GM18502 (cell line): ENCODE measurements around the gene CAMTA1.
"Not testable (repeated sequence)": the region's sequence is repeated elsewhere in the genome, so short reads cannot be mapped to it uniquely, and the experiment has no call there.

Experiments
- ATAC-seq: cut with Tn5 transposase; IDR thresholded peaks from one replicate; pipeline ENCODE4 v1.9.1; 2021; ENCODE audit warnings: mild to moderate bottlenecking; ENCODE audit not compliant: unreplicated experiment, poor library complexity

The CAMTA1 gene

DNA sequence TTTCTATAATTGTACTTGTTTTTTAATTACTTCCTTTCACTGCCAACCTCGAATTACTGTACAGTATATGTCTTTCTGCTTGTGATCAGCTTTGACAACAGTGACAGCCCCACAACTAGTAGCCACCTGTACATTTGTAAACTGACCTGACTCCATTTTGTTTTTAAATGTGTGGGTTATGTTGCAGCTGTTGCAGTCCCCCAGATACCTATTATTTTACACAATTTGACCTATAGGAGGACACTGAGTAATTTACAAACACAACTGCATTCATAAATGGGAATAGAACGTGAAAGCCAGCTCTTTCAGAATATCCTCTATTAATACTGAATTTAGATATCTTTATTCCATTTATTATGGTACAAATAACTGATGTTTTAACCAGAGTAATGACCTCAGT is 983.3 kb downstream of the CAMTA1 start:
- no peak for ATAC-seq

DNA sequence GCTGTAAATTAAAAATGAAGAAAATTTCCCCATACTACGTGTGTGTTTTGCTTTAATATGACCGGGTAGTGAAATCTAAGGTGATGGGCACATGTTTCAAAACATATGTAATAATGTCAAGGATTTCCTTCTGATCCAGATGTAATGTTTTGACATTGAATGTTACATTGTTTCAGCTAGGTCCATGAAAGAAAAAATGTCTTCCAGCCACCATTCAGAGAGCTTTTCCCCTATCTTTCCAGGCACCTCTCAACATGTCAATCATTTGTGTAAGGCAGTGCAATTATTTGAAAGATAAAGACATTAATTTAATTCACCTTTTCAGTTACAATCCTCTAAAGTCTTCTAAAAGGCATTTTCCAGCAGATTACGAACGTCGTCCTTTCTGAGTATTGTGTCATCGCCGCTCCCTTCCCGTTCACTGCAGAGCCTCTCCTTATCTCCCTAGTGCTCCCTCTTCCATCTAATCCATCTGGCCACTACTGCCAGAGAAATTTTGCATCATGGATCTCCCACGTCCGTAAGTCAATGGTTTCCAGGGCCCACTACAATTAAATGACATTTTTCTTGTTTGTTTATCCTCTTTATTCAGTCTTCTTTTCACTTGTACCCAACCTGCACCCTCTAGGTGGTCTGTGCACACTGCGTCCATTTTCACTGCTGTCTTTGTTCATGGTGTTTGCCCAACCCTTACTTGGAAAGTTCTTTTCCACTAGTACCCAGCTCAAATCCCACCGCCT is 984.6 kb downstream of the CAMTA1 start:
- no peak for ATAC-seq

DNA sequence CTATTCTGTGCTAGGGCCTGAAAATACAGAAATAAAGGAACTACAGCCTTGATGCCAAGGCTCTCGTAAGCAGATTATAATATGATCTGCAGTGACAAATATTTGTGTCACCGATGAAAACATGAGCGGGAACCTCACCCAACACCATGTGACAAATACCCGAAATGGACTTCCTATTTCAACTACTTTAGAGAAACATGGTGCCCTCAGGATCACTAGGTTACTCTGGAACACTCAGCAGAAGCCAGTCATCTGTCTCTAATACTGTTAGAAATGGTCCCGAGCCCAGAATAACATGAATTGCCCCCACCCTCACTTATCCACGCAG is 985.4 kb downstream of the CAMTA1 start:
- no peak for ATAC-seq

DNA sequence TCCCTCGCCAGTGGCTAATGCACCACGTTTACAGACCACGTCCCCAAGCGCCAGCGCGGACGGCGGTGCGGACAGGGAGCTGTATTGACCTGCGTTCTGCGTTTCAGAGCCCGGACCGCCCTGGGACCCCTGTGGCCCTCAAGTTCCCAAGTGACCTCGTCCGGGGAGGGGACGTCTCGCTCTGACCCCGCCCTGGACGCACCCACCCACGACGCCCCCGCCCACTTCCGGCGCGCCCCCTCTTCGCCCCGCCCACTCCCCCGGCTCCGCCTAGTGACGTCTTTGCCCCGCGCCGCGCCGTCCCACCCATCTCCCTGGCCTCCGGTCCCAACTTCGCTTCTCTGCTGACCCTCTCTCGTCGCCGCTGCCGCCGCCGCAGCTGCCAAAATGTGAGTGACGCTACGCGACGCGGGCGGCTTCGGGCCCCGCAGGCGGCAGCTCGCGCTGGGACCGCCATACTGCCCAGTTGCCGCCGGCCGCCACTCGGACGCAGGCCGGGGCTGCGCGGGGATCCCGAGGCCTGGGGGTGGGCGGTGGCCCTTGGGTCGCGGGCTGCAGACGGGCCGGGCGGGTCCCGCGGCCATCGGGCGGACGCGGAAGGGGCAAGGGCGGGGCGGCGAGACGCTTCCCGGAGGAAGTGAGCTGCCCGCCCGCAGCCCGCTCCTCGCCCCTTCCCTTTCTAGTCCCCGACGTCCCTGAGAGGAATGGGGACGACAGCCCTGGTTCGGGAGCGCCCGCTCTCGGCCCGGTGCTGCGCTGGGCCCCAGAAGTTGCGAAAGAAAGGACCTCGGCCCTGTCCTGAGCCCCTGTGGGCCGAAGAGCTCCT is 986.0 kb downstream of the CAMTA1 start, which contains the start of gene VAMP3:
VAMP3 (plus strand) TSS at position 300 of the 826 bp plus-strand sequence; CDS start at position 388, 88 bp downstream.
- ATAC-seq: peak; percentile 80

DNA sequence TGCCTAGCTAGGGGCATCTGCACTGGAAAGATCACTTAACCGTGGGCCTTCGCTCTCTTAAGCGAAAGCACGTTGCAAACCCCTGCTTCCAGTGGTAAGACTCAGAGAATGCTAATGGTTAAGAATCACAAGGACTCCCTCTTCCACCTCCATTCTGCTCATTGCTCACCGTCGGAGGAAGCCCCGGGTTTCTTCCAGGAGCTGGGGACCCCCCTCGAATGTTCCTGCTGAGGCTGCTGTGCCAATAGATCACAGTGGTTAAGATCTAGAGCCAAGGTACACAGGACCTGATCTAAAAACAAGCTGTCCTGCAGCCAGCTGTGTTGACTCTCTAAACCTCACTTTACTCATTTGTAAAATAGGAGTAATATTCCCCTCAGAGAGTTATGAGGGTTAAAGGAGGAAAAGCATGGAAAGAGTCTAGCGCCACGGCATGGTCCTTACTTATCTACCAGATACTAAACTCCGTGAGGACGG is 986.6 kb downstream of the CAMTA1 start:
- ATAC-seq: peak; percentile 22

DNA sequence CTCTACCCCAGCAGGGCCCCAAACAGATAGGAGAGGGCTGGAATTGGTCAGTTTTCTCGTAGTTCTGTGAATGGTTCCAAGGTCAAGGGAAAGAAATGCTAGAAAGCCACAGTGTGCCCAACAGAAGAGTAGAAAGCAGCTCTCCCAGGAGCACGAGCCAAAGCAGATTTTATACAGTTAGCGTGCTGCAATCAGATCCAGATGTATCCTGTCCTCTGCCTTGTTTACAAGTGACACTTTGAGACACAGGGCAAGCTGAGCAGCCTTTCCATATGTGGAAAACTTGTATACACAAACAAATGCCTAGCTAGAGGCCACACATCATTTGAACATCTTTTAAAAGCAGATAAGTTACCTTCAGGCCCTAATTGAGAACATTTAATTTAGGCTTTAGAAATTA is 992.3 kb downstream of the CAMTA1 start:
- no peak for ATAC-seq

DNA sequence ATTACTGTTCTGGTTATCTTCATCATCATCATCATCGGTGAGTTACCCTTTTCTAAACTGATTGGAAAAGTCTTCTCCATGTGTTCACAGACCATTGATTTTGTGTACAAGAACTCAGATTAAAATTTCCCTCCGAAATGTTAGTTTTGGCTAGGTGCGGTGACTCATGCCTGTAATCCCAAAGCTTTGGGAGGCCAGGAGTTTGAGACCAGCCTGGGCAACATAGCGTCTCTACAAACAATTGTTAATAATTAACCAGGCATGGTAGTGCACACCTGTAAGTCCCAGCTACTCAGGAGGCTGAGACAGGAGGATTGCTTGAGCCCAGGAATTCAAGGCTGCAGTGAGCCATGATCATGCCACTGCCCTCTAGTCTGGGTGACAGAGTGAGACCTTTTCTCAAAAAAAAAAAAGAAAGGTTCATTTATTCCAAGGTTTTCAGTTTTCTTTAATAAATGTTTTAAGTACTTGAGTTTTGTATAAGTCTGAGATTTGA is 992.9 kb downstream of the CAMTA1 start:
- ATAC-seq: no peak

DNA sequence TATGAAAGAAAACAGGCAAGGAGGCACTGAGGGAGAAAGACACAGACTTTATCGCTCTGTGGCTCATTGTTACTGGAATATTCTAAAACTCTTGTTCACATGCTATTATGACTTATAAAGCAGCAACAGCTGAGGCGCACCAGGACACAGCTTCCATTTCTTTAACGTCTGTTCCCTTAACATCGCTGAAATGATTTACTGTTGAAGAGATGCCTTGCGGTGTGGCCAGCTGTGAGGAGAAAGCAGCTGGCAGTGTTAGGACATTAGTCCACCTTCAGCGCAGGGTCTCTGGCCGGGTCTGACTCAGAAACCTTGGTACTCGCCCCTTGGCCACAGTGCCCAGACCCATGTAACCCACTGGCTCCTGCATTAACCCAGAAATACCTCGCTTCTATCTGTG is 995.7 kb downstream of the CAMTA1 start:
- ATAC-seq: no peak

DNA sequence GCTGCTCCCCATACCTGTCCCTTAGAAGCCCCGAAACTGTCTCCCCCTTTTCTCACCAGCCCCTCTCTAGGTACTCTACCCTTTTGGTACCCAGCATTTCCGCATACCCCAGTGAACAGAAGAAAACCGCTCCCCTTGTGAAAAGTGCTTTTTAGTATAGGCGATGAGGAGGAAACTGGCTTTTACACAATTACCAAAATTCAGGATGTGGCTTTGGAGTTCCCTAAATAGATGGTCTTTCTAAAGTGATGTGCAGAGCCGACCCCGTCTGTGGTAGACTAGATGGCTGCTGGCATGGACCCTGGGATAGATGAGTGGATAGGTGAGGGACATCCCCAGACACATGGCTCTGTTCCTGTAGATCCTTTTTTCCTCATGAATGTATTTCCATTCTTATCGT is 996.2 kb downstream of the CAMTA1 start:
- no peak for ATAC-seq

DNA sequence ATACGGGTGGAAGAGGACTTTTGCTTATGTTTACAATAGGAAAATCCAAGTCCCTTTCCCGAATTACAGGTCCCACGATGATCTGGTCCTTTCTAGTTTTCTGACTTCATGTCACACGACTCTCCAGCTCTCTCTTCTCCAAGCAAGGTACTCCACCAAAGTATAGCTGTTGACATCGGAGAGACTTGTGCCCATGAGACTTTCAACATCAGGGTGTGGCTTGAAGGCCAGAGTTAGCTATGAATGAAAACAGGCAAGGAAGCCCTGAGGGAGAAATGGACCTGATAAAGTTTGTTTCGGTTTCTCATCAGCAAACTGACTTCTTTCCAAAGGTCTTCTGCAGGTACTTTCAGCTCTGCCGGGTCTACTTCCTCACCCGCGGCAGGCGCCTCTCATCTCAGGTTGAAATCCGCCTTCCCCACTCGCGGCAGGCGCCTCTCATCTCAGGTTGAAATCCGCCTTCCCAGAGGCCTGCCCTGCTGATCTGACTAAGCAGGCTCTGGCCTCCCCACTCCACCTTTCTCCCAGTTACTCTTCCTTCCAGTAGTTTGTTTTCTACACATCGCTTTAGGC is 996.8 kb downstream of the CAMTA1 start:
- no peak for ATAC-seq

DNA sequence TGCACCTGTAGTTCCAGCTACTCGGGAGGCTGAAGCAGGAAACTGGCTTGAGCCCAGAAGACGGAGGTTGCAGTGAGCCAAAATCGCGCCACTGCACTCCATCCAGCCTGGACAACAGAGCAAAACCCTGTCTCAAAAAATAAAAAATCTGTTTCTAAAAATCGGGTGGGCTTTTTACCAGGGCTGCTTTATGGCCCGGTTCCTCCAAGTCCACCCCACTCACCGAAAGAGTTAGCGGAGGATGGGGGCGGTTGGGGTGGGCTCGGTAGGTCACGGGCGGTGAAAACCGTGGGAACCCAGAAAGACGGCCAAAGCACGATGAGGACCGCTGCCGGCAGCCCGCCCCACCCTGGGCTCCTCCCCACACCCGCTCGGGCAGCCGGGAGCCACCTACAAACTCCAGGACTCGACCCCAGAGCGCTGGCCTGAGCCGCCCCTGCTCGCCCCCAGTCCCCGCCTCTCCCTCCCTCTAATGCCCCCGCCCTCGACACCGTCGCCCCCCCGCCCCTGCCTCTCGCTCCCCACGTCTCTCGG is 998.0 kb downstream of the CAMTA1 start:
- no peak for ATAC-seq

DNA sequence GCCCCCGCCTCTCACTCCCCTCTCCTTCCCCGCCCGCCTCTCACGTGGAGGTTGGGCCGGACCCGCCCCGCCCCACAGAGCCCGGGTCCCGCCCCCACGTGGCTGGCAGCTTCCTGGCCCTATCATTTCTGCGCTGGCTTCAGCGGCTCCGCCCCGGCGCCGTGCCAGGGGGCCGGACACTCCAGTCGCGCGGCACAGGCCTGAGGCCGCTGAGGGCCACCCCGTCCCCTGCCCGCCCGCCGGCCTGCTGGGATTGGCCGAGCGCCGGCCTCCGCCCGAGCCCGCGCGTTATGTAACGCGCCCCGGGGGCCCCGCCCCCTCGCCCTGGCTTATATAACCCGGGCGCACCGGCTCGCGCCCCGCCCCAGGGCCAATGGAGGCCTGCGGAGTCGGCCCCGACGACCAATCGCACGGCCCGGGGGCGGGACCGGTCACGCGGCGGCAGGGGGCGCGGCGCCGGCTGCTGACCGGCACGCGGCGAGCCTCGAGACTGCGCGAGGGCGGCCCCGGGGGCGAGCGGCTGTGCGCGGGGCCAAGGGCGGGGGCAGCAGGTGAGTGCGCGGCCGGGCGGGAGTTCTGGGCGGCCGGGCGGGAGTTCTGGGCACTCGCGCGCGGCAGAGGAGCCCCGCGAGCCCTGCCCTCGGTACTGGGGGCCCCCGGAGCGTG is 998.7 kb downstream of the CAMTA1 start, which contains the start of gene PER3:
PER3 (plus strand) TSS at position 466 of the 666 bp plus-strand sequence. CDS start 587 bp downstream, outside the sequence.
- ATAC-seq: peak; percentile 90

DNA sequence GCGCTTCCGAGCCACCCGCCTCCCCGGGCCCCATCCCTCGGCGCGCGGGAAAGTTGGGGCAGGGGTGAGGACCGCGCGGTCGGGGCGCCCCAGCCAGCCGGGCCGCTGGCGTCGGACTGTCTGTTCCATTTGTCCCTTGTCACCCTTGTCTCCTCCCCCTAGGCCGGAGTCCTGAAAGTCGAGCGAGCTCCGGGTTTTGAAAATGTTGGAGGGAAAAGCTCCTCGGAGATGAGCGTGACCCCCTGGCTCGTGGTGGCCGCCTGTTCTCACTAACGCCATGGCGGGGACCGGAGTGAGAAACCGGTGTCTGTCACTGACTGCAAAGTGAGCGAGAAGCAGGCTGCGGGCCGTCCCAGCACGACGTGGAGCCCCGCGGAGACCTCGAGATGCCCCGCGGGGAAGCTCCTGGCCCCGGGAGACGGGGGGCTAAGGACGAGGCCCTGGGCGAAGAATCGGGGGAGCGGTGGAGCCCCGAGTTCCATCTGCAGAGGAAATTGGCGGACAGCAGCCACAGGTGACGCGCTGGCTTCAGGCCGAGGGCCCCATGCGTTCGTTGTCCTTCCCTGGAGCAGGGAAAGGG is 999.3 kb downstream of the CAMTA1 start:
- ATAC-seq: no peak

DNA sequence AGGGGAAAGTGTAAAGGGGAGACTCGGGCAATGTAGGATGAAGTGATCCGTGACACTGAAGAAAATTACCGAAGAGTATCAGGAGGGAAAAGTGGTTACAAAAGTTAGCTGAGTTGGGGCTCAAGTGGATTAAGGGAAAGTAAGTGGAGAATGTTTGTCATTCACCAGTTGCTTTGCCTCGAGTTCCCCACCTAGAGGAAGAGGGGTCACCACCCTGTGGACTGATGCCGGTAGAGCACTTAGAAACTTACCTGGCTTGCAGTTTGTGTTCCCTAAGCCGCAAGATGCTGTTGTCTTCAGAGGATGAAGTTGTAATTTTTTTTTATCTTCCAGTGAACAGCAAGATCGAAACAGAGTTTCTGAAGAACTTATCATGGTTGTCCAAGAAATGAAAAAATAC is 999.9 kb downstream of the CAMTA1 start:
- ATAC-seq: no peak

DNA sequence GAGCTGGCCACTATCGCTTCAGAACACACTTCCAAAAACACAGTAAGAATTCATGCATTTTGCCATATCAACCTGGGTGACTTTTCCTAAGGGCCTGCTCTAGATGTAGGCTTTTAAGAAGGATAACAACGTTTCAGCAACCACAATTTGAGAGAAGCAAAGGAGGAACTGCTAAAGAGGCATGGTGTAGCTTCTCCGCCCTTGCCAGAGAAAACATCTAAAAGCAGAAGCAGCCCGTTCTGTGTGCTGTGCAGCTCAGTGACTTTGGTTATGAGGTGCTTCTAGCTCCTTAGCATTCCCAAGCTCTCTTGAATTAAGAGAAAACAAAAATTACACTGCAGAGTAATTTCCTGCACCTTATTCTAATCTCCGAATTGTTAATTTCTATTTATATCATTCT is 1001.5 kb downstream of the CAMTA1 start:
- no peak for ATAC-seq

DNA sequence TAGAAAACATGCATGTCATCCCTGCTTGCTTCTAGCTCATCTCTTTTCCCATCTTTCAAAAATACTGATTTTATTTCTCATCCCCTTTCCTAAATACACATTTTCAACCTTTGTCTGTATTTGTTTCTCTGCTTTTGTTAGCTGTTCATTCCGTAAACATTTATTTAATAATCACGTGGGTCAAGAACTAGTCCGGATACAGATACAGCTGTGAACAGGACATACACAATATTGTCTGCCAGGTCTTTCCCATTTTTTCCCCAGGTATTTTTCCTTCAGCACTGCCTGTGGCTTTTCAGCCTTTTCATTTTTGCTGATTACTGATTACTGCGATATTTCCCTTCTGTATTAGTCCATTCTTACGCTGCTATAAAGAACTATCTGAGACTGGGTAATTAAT is 1004.6 kb downstream of the CAMTA1 start:
- ATAC-seq: no peak

DNA sequence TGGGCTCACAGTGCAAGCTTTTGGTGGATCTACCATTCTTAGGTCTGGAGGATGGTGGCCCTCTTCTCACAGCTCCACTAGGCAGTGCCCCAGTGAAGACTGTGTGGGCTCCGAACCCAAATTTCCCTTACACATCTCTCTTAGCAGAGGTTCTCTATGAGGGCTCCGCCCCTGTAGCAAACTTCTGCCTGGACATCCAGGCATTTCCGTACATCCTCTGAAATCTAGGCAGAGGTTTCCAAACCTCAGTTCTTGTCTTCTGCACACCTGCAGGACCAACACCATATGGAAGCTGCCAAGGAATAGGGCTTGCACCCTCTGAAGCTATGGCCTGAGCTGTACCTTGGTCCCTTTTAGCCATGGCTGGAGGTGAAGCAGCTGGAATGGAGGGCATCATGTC is 1005.8 kb downstream of the CAMTA1 start:
- not testable (repeated sequence) for ATAC-seq

DNA sequence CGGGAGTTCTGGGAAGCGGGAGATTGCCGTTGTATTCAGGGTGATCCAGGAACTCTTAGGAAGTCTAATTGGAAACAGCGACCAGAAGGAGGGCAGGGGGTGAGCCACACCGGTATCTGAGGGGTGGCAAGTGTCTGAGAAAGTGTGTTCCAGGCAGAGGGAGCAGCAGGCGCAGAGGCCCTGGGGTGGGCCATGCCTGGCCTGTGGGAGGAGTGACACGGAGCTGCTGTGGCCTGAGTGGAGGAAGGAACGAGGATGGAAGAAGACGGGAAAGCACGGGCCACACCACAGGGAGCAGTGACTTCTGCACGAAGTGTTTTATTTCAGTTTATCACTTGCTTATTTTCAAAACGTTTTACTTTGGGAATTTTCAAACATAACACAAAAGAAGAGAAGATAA is 1010.2 kb downstream of the CAMTA1 start:
- no peak for ATAC-seq

DNA sequence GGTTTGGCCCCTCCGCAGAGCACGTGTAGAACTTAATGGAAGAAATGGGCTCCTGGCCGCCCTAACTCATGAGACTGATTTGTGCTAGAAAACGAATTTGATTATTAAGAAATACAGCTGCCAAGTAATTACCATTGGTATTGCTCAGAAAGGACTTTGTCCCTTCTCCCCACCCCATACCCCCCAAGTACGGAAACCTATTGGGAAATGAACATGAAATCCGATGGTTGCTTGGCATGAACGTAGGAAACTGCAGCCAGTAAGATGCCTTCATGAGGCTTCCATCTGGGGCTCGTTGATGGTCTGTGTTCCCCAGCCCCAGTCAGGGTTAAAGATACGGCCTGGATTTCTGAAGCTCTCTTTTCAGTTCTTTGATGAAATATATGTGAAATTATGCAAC is 1020.2 kb downstream of the CAMTA1 start:
- no peak for ATAC-seq
